PC-3 (cell line): ENCODE data around the gene STK25.

Source experiments
- EZH2 ChIP-seq: fragments of 300-600 bp; sonication (generic); IDR thresholded peaks from one replicate; pipeline ENCODE4 v1.6.1; 2017; ENCODE audit warnings: antibody characterized with exemption, mild to moderate bottlenecking, low read length; ENCODE audit not compliant: unreplicated experiment
- TF ChIP-seq, protein P1 (sequence below): fragments of 300-600 bp; sonication (generic); conservative IDR thresholded peaks from 2 replicates; pipeline ENCODE4 v1.5.1; 2017; ENCODE audit warnings: antibody characterized with exemption, low read depth, mild to moderate bottlenecking, low read length

DNA sequence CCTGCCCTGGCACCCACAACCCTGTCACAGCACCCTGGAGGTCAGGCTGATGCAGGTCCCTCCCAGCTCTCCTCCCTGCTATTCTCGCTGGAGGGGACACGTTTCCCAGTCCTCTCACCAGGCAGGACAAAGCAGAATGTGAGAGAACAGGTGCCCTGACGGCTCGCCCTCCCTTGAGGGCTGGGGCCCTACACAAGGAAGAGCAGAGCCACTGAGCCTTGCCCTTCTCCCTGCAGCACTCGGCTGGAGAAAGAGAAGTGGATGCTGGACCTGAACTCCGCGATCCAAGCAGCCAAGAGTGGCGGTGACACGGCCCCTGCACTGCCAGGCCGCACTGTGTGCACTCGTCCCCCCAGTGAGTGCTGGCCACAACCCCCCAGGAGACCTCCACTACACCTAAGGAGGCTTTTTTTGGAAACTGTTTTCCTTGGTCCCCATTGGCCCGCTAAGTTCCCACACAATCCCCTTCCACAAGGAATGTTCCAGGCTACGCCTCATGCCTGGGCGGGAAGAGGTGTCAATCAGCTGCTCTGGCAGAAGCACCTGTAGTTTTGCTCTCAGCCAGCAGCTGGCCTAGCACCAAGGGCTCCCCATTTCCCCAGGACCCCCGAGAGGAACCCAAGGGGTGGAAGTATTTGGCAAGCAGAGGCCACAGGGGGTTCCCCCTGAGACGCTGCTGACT, 17.4 kb downstream of the STK25 start:
- TF ChIP-seq, protein P1, sequence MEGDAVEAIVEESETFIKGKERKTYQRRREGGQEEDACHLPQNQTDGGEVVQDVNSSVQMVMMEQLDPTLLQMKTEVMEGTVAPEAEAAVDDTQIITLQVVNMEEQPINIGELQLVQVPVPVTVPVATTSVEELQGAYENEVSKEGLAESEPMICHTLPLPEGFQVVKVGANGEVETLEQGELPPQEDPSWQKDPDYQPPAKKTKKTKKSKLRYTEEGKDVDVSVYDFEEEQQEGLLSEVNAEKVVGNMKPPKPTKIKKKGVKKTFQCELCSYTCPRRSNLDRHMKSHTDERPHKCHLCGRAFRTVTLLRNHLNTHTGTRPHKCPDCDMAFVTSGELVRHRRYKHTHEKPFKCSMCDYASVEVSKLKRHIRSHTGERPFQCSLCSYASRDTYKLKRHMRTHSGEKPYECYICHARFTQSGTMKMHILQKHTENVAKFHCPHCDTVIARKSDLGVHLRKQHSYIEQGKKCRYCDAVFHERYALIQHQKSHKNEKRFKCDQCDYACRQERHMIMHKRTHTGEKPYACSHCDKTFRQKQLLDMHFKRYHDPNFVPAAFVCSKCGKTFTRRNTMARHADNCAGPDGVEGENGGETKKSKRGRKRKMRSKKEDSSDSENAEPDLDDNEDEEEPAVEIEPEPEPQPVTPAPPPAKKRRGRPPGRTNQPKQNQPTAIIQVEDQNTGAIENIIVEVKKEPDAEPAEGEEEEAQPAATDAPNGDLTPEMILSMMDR = no peak
- no peak for TF ChIP-seq EZH2
